SK-N-SH treated with all-trans-retinoic acid at 6 μM for 48 hours (cell line): ENCODE data around the gene GAMT.

Source experiments
- ATAC-seq: fragments of 200-7000 bp; cut with Tn5 transposase; 3 replicates; pipeline ENCODE4 v1.9.1; 2020; ENCODE audit warnings: mild to moderate bottlenecking, moderate library complexity
- BACH2 ChIP-seq: fragments of 250-450 bp; sonication (Bioruptor Pico); IDR thresholded peaks from 2 replicates; pipeline ENCODE4 v1.9.0; 2021; ENCODE audit warnings: mild to moderate bottlenecking, borderline replicate concordance
- CREB5 ChIP-seq: fragments of 250-450 bp; sonication (Bioruptor Pico); IDR thresholded peaks from 2 replicates; pipeline ENCODE4 v1.5.1; 2020; ENCODE audit warnings: low read depth, mild to moderate bottlenecking, moderate library complexity
- CSRNP3 ChIP-seq: fragments of 250-450 bp; sonication (Bioruptor Pico); IDR thresholded peaks from 2 replicates; pipeline ENCODE4 v1.5.1; 2021; ENCODE audit warnings: mild to moderate bottlenecking, moderate library complexity
- ESRRG ChIP-seq: fragments of 250-450 bp; sonication (Bioruptor Pico); IDR thresholded peaks from 2 replicates; pipeline ENCODE4 v1.6.1; 2021; ENCODE audit warnings: mild to moderate bottlenecking
- GLIS3 ChIP-seq: fragments of 250-450 bp; sonication (Bioruptor Pico); IDR thresholded peaks from 2 replicates; pipeline ENCODE4 v1.5.0; 2020; ENCODE audit warnings: mild to moderate bottlenecking, moderate library complexity
- ISL1 ChIP-seq: fragments of 250-450 bp; sonication (Bioruptor Pico); IDR thresholded peaks from 2 replicates; pipeline ENCODE4 v2.1.2; 2022; ENCODE audit warnings: mild to moderate bottlenecking, moderate library complexity
- OSR1 ChIP-seq: fragments of 250-450 bp; sonication (Bioruptor Pico); IDR thresholded peaks from 2 replicates; pipeline ENCODE4 v1.8.0; 2022; ENCODE audit warnings: moderate library complexity, mild to moderate bottlenecking, inconsistent platforms
- PATZ1 ChIP-seq: fragments of 250-450 bp; sonication (Bioruptor Pico); IDR thresholded peaks from 2 replicates; pipeline ENCODE4 v1.8.0; 2020; ENCODE audit warnings: mild to moderate bottlenecking, moderate library complexity, borderline replicate concordance
- POU6F1 ChIP-seq: fragments of 250-450 bp; sonication (Bioruptor Pico); IDR thresholded peaks from 2 replicates; pipeline ENCODE4 v1.8.0; 2021; ENCODE audit warnings: low read depth, mild to moderate bottlenecking, moderate library complexity, borderline replicate concordance
- PPARA ChIP-seq: fragments of 250-450 bp; sonication (Bioruptor Pico); IDR thresholded peaks from 2 replicates; pipeline ENCODE4 v1.5.0; 2020; ENCODE audit warnings: mild to moderate bottlenecking, borderline replicate concordance
- RARB ChIP-seq: fragments of 250-450 bp; sonication (Bioruptor Pico); IDR thresholded peaks from 2 replicates; pipeline ENCODE4 v1.8.0; 2021; ENCODE audit warnings: mild to moderate bottlenecking, moderate library complexity
- SNAI2 ChIP-seq: fragments of 250-450 bp; sonication (Bioruptor Pico); IDR thresholded peaks from 2 replicates; pipeline ENCODE4 v1.5.0; 2020; ENCODE audit warnings: mild to moderate bottlenecking, moderate library complexity
- TCF4 ChIP-seq: fragments of 250-450 bp; sonication (Bioruptor Pico); IDR thresholded peaks from 2 replicates; pipeline ENCODE4 v1.8.0; 2021; ENCODE audit warnings: mild to moderate bottlenecking, moderate library complexity, borderline replicate concordance
- TSHZ2 ChIP-seq: fragments of 250-450 bp; sonication (Bioruptor Pico); IDR thresholded peaks from 2 replicates; pipeline ENCODE4 v1.5.0; 2020; ENCODE audit warnings: mild to moderate bottlenecking, moderate library complexity
- ZC3H10 ChIP-seq: fragments of 250-450 bp; sonication (Bioruptor Pico); IDR thresholded peaks from 2 replicates; pipeline ENCODE4 v1.5.1; 2021; ENCODE audit warnings: mild to moderate bottlenecking, moderate library complexity
- ZFP3 ChIP-seq: fragments of 250-450 bp; sonication (Bioruptor Pico); IDR thresholded peaks from 2 replicates; pipeline ENCODE4 v1.5.0; 2020; ENCODE audit warnings: mild to moderate bottlenecking, moderate library complexity
- ZFP30 ChIP-seq: fragments of 450-650 bp; formaldehyde crosslinking; IDR thresholded peaks from 2 replicates; pipeline ENCODE4 v1.5.0; 2022; ENCODE audit warnings: mild to moderate bottlenecking, moderate library complexity
- ZNF565 ChIP-seq: fragments of 450-650 bp; formaldehyde crosslinking; conservative IDR thresholded peaks from 2 replicates; pipeline ENCODE4 v1.5.0; 2020; ENCODE audit warnings: low read depth, mild to moderate bottlenecking, moderate library complexity
- ZNF70 ChIP-seq: fragments of 450-650 bp; formaldehyde crosslinking; IDR thresholded peaks from 2 replicates; pipeline ENCODE4 v1.5.0; 2020; ENCODE audit warnings: mild to moderate bottlenecking, moderate library complexity
- ZNF8 ChIP-seq: fragments of 450-650 bp; formaldehyde crosslinking; IDR thresholded peaks from 2 replicates; pipeline ENCODE4 v1.5.0; 2020; ENCODE audit warnings: mild to moderate bottlenecking, moderate library complexity

GAMT gene

GRCh38 chr19:1412995-1413800, 11.9 kb upstream of the GAMT start:
- ATAC-seq: no peak
- no peak for TF ChIP-seq POU6F1

- TF ChIP-seq BACH2 (no peak), TSHZ2 (CRISPR knock-in tag) (no peak), PATZ1 (CRISPR knock-in tag) (no peak), ESRRG (no peak), ZC3H10 (CRISPR knock-in tag) (no peak), PPARA (no peak), ZNF565 (CRISPR knock-in tag) (no peak), OSR1 (CRISPR knock-in tag) (no peak), ZFP3 (no peak), GLIS3 (CRISPR knock-in tag) (no peak), ZFP30 (CRISPR knock-in tag) (no peak), CSRNP3 (CRISPR knock-in tag) (no peak), TCF4 (CRISPR knock-in tag) (no peak), ISL1 (no peak), RARB (CRISPR knock-in tag) (no peak)
- no peak for ATAC-seq
Measured at GRCh38 chr19:1412323-1412923, 11.1 kb upstream of the GAMT start.

GRCh38 chr19:1411255-1412191, 10.2 kb upstream of the GAMT start:
- ATAC-seq: no peak
- TF ChIP-seq ZNF70 (CRISPR knock-in tag) (no peak), ZNF8 (no peak), GLIS3 (CRISPR knock-in tag) (no peak), CREB5 (no peak), SNAI2 (no peak), ZFP30 (CRISPR knock-in tag) (no peak), OSR1 (CRISPR knock-in tag) (no peak), ZNF565 (CRISPR knock-in tag) (no peak), ZFP3 (no peak), PATZ1 (CRISPR knock-in tag) (no peak), PPARA (no peak)
